Left lung (tissue), 10 donors: ENCODE results near the gene F3. TPM values are rescaled to one million over a fixed set of nuclear protein-coding genes. Genes with fewer than 3 reads are reported as not detected.

Source experiments
- ATAC-seq: fragments of 200-7000 bp; cut with Tn5 transposase; one replicate; pipeline ENCODE4 v1.9.1; 2020; ENCODE audit warnings: moderate library complexity
- DNase-seq, 4 donors: peaks; one replicate each; pipeline ENCODE4 v3.0.0-alpha.2; 2013 to 2020
- H3K27ac ChIP-seq, 2 donors: fragments of 200-600 bp; sonication (generic) in 1 of 2; one replicate each; pipeline versions ENCODE4 v1.5.0 to v1.8.0; 2020 to 2021
- H3K27me3 ChIP-seq, 2 donors: fragments of 200-600 bp; sonication (generic) in 1 of 2; one replicate each; pipeline versions ENCODE4 v1.5.0 to v1.8.0; 2020 to 2021
- H3K36me3 ChIP-seq, 2 donors: fragments of 200-600 bp; sonication (generic) in 1 of 2; one replicate each; pipeline versions ENCODE4 v1.5.0 to v1.8.0; 2020 to 2021
- H3K4me1 ChIP-seq, 2 donors: fragments of 200-600 bp; one replicate each; pipeline ENCODE4 v1.8.0; 2021
- H3K4me3 ChIP-seq, 2 donors: fragments of 200-600 bp; sonication (generic) in 1 of 2; one replicate each; pipeline versions ENCODE4 v1.5.0 to v1.8.0; 2020 to 2021; ENCODE audit warnings: mild to moderate bottlenecking in 1 of 2
- H3K9me3 ChIP-seq, 2 donors: fragments of 200-600 bp; sonication (generic) in 1 of 2; one replicate each; pipeline versions ENCODE4 v1.5.0 to v1.8.0; 2020 to 2021
- intact Hi-C, 2 donors: fragments of 100-400 bp; cut with DNase I; formaldehyde crosslinking; loops; one replicate each; pipeline versions ENCODE4 v1.11.2 to v1.14.2; 2022
- polyA plus RNA-seq, 6 donors: library from polyadenylated mRNA; unstranded; fragments of 120-200 nt; gene quantifications; one replicate each; pipeline ENCODE4 v1.2.1, GENCODE V29; 2013; ENCODE audit not compliant: insufficient read length in 6 of 6
- total RNA-seq, 2 donors: library from RNA; stranded (reverse); fragmentation: NEBNext Ultra II Directional; extraction: Animal tissue kit (Norgen Biotek cat#: 25700); gene quantifications; one replicate each; pipeline ENCODE4 v1.2.1, GENCODE V29; 2021
- TF ChIP-seq, protein P1 (sequence below), 2 donors: fragments of 200-600 bp; sonication (generic) in 1 of 2; IDR thresholded peaks; one replicate each; pipeline versions ENCODE4 v1.5.0 to v1.8.0; 2021; ENCODE audit warnings: antibody characterized with exemption in 2 of 2
- donor health status: DM: no; HTN: yes; CAD: no.
- donor health status: DM: no; HTN: no; CAD: no.

Gene F3
- total and polyA plus RNA-seq, 8 donors = 3.4 to 191 (median 6.6) TPM

DNA sequence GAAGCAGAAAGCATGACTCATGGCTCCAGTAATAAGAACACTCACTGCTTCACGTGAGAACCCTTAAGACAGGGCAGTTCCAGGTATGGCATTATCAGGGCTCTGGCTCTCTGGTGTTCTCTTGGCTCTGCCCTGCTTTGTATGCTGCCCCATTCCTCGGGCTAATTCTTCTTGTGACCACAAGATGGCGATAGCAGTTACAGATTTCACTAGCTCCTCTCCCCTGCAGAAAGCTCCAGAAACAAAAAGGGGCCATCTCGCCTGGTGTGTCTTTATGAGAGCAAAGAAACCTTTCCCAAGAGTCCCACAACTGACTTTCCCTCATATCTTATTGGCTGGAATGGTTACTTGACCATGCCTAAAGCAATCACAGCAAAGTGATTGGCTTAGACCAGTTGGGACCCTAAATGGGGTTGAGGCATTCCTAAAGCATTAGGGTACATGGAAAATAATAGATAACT is 60.1 kb downstream of the F3 start:
- TF ChIP-seq, protein P1, sequence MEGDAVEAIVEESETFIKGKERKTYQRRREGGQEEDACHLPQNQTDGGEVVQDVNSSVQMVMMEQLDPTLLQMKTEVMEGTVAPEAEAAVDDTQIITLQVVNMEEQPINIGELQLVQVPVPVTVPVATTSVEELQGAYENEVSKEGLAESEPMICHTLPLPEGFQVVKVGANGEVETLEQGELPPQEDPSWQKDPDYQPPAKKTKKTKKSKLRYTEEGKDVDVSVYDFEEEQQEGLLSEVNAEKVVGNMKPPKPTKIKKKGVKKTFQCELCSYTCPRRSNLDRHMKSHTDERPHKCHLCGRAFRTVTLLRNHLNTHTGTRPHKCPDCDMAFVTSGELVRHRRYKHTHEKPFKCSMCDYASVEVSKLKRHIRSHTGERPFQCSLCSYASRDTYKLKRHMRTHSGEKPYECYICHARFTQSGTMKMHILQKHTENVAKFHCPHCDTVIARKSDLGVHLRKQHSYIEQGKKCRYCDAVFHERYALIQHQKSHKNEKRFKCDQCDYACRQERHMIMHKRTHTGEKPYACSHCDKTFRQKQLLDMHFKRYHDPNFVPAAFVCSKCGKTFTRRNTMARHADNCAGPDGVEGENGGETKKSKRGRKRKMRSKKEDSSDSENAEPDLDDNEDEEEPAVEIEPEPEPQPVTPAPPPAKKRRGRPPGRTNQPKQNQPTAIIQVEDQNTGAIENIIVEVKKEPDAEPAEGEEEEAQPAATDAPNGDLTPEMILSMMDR (IDR thresholded peaks at IDR 0.05) = peak; percentile 73 to 87
- intact Hi-C loops = no loop called here
- H3K36me3 ChIP-seq = peaks cover 0 to 38% of the 10 kb centered on the region in 2 donors
- peak in 3 of 4 donors; percentile 49 to 67 (median 63) for DNase-seq
- ATAC-seq = peak; percentile 99
- H3K4me1 ChIP-seq = no peaks in the 10 kb centered on the region
- H3K27me3 ChIP-seq = no peaks in the 10 kb centered on the region
- H3K4me3 ChIP-seq = no peak overlapping the region
- no peaks in the 10 kb centered on the region for H3K9me3 ChIP-seq
- no peak overlapping the region for H3K27ac ChIP-seq

DNA sequence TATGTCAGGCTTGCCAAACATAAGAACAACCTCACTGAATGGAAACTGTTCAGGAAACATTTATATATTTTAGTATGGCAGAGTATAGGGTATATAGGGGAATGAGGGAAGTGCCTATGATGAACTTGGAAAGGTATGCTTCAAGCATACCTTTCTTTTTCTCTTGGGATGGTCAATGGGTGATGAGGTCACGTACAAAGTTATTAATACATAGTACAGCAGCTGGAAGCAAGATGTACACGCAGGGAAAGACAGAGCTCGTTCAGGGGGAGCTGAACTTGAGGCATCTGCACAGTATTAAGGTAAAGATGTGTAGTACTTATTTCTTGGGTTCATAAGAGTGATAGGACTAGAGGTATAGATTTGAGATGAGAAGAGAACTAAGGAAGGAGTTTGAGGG is 61.9 kb downstream of the F3 start:
- no peaks in the 10 kb centered on the region for H3K4me1 ChIP-seq
- TF ChIP-seq, protein P1 (IDR thresholded peaks at IDR 0.05) = no peak
- no peak overlapping the region for H3K4me3 ChIP-seq
- peaks cover 0 to 34% of the 10 kb centered on the region in 2 donors for H3K36me3 ChIP-seq
- H3K9me3 ChIP-seq = no peaks in the 10 kb centered on the region
- H3K27ac ChIP-seq = no peak overlapping the region
- H3K27me3 ChIP-seq = no peaks in the 10 kb centered on the region
- ATAC-seq (no peak), DNase-seq (no peak)
- intact Hi-C loops = no loop called here

Other genes with a start within 250 kb of the F3 start
- gene ABCD3, start 123.4 kb downstream of the F3 start, total RNA-seq = 10 to 100 TPM; 58.7 to 66.1 TPM
- gene ABCD3, start 123.4 kb downstream of the F3 start, polyA plus RNA-seq = 10 to 100 TPM; 42.7 to 50.4 (median 47.8) TPM